ENCODE measurements around the gene ST3GAL3. TPM values are rescaled to one million over a fixed set of nuclear protein-coding genes. Genes with fewer than 3 reads are reported as not detected.

ST3GAL3 gene
- polyA plus RNA-seq, 2 of the 4 experiments (the other 2 are of a cell fraction): 2.5 to 4.0 TPM

- ATAC-seq: no peak
- ChIA-PET CTCF (interaction anchor here (1.3 kb wide), 1 partner anchor 65 kb away, joined by 3 read pairs; no protein-coding TSS in a partner anchor), POLR2A (no interaction called here)
- Histone ChIP-seq H3K27ac (no peak overlapping the region), H3K4me1 (peaks cover 20% of the 10 kb centered on the region), H3K4me2 (no peak overlapping the region), H3K9me3 (no peaks in the 10 kb centered on the region), H3K4me3 (no peak overlapping the region)
- 94% methylated on average over 1 of the region's 1 CpG for WGBS (ENCODE audit: missing lambda C conversion rate)
- no peak for FAIRE-seq
- TF ChIP-seq ZNF302 (CRISPR knock-in tag; IDR thresholded peaks at IDR 0.05) (no peak), JUNB (IDR thresholded peaks at IDR 0.05) (no peak)
- TF ChIP-seq, protein P1, sequence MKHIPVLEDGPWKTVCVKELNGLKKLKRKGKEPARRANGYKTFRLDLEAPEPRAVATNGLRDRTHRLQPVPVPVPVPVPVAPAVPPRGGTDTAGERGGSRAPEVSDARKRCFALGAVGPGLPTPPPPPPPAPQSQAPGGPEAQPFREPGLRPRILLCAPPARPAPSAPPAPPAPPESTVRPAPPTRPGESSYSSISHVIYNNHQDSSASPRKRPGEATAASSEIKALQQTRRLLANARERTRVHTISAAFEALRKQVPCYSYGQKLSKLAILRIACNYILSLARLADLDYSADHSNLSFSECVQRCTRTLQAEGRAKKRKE (CRISPR knock-in tag; IDR thresholded peaks at IDR 0.05; ENCODE audit: low read depth): no peak
- DNase-seq (ENCODE audit: low read depth in 1 of 2, low spot score in 1 of 2): no peak
These were observed 121.2 kb downstream of the ST3GAL3 start for GRCh38 chr1:43828574-43828973.

DNA sequence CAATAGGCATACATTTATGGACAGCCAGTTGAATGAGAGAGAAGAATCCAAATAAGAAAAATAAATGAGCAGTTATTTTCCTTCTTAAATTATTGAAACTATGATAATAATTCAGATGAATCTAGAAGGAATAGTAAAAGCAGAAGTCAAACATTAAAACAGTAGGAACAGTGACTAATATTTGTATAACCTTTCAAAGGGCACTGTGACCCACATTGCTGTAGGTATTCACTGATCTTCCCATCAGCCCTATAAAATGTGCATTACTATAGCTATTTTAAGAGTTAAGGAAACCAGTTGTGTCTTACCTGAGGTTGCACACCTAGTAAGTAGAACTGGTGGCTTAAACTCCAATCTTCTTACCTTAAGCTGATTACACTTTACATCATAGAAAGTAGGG lies 123.5 kb downstream of the ST3GAL3 start:
- TF ChIP-seq FOXS1 (CRISPR knock-in tag; IDR thresholded peaks at IDR 0.05): no peak
- no peak for TF ChIP-seq ZNF302 (CRISPR knock-in tag; IDR thresholded peaks at IDR 0.05)
- TF ChIP-seq FOSB (CRISPR knock-in tag; IDR thresholded peaks at IDR 0.05): no peak
- no peak for TF ChIP-seq FOSL2 (IDR thresholded peaks at IDR 0.05)
- no peak for TF ChIP-seq FOSL2 (CRISPR knock-in tag; IDR thresholded peaks at IDR 0.05)
- TF ChIP-seq, protein P2, sequence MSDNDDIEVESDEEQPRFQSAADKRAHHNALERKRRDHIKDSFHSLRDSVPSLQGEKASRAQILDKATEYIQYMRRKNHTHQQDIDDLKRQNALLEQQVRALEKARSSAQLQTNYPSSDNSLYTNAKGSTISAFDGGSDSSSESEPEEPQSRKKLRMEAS (IDR thresholded peaks at IDR 0.05): no peak
- TF ChIP-seq ESRRA (IDR thresholded peaks at IDR 0.05; ENCODE audit: borderline replicate concordance, low read length): no peak
- no peak for TF ChIP-seq EP300 (IDR thresholded peaks at IDR 0.05)
- TF ChIP-seq JUNB (IDR thresholded peaks at IDR 0.05): no peak
- TF ChIP-seq PHF8 (IDR thresholded peaks at IDR 0.05; ENCODE audit: borderline replicate concordance, low read depth): no peak
- TF ChIP-seq BHLHE40 (IDR thresholded peaks at IDR 0.05; ENCODE audit: low read depth, low read length): no peak
- no peak for TF ChIP-seq ZFP36 (IDR thresholded peaks at IDR 0.05; ENCODE audit: borderline replicate concordance, partially characterized antibody)
- Histone ChIP-seq H3K4me1 (peaks cover 24% of the 10 kb centered on the region), H3K4me3 (no peak overlapping the region), H3K27ac (peak overlapping the region in 1 of 2 experiments; percentile 50; a peak in 2 of 6 replicates), H3K4me2 (peak overlapping the region; percentile 54), H3K9me3 (no peaks in the 10 kb centered on the region)
- no peak for ATAC-seq
- ChIA-PET POLR2A (no interaction called here), CTCF (no interaction called here)
- no peak for DNase-seq (ENCODE audit: low read depth in 1 of 2, low spot score in 1 of 2)
- FAIRE-seq: no peak

DNA sequence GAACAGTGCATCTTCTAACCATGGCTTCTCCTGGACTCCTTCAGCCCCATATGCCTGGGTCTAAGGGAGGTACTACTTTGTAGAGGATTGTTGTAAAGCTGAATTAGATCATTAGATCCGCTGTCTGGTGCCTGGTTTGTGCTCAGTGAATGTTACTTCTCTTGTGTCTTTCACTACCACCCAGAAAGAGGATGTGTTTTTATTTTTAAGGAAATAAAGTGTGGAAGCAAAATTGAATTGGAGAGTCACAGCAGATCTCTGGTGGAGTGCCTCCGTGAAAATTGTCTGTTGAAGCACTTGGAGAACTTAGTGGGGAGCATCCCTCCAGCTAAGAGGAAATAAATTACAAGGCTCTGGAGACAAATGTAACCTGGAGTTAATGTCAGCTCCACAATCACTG lies 124.5 kb downstream of the ST3GAL3 start:
- DNase-seq (ENCODE audit: low read depth in 1 of 2, low spot score in 1 of 2) (no peak), FAIRE-seq (no peak), ATAC-seq (no peak)
- Histone ChIP-seq H3K4me2 (no peak overlapping the region), H3K4me1 (peaks cover 34% of the 10 kb centered on the region), H3K9me3 (no peaks in the 10 kb centered on the region), H3K27ac (no peak overlapping the region), H3K4me3 (no peak overlapping the region)
- ChIA-PET CTCF (interaction anchor here (0.9 kb wide), 1 partner anchor 84 kb away, joined by 3 read pairs; no protein-coding TSS in a partner anchor), POLR2A (no interaction called here)
- TF ChIP-seq CBX8 (IDR thresholded peaks at IDR 0.05) (no peak), CEBPB (IDR thresholded peaks at IDR 0.05) (no peak), HOXB5 (CRISPR knock-in tag; IDR thresholded peaks at IDR 0.05) (no peak), SREBF2 (IDR thresholded peaks at IDR 0.05) (no peak), KDM5A (IDR thresholded peaks at IDR 0.05) (no peak), KDM1A (IDR thresholded peaks at IDR 0.05; ENCODE audit: low read depth) (no peak), HDAC2 (IDR thresholded peaks at IDR 0.05) (no peak), BCL3 (IDR thresholded peaks at IDR 0.05) (no peak), TP53 (CRISPR knock-in tag; IDR thresholded peaks at IDR 0.05) (no peak), MAZ (IDR thresholded peaks at IDR 0.05; ENCODE audit: borderline replicate concordance, low read depth, low read length) (no peak), NFE2L2 (conservative IDR thresholded peaks at IDR 0.05; ENCODE audit: low read length) (no peak), JUNB (IDR thresholded peaks at IDR 0.05) (no peak), HEYL (CRISPR knock-in tag; IDR thresholded peaks at IDR 0.05) (no peak), CBX2 (IDR thresholded peaks at IDR 0.05; ENCODE audit: borderline replicate concordance, low read depth) (no peak), FOSB (CRISPR knock-in tag; IDR thresholded peaks at IDR 0.05) (no peak)
- TF ChIP-seq, protein P3, sequence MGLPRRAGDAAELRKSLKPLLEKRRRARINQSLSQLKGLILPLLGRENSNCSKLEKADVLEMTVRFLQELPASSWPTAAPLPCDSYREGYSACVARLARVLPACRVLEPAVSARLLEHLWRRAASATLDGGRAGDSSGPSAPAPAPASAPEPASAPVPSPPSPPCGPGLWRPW (IDR thresholded peaks at IDR 0.05): no peak
- TF ChIP-seq, protein P4, sequence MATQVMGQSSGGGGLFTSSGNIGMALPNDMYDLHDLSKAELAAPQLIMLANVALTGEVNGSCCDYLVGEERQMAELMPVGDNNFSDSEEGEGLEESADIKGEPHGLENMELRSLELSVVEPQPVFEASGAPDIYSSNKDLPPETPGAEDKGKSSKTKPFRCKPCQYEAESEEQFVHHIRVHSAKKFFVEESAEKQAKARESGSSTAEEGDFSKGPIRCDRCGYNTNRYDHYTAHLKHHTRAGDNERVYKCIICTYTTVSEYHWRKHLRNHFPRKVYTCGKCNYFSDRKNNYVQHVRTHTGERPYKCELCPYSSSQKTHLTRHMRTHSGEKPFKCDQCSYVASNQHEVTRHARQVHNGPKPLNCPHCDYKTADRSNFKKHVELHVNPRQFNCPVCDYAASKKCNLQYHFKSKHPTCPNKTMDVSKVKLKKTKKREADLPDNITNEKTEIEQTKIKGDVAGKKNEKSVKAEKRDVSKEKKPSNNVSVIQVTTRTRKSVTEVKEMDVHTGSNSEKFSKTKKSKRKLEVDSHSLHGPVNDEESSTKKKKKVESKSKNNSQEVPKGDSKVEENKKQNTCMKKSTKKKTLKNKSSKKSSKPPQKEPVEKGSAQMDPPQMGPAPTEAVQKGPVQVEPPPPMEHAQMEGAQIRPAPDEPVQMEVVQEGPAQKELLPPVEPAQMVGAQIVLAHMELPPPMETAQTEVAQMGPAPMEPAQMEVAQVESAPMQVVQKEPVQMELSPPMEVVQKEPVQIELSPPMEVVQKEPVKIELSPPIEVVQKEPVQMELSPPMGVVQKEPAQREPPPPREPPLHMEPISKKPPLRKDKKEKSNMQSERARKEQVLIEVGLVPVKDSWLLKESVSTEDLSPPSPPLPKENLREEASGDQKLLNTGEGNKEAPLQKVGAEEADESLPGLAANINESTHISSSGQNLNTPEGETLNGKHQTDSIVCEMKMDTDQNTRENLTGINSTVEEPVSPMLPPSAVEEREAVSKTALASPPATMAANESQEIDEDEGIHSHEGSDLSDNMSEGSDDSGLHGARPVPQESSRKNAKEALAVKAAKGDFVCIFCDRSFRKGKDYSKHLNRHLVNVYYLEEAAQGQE (IDR thresholded peaks at IDR 0.05): no peak
- TF ChIP-seq, protein P2 (IDR thresholded peaks at IDR 0.05): no peak
- TF ChIP-seq, protein P5, sequence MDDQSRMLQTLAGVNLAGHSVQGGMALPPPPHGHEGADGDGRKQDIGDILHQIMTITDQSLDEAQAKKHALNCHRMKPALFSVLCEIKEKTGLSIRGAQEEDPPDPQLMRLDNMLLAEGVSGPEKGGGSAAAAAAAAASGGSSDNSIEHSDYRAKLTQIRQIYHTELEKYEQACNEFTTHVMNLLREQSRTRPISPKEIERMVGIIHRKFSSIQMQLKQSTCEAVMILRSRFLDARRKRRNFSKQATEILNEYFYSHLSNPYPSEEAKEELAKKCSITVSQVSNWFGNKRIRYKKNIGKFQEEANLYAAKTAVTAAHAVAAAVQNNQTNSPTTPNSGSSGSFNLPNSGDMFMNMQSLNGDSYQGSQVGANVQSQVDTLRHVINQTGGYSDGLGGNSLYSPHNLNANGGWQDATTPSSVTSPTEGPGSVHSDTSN (IDR thresholded peaks at IDR 0.05): no peak
- 98% methylated on average over 2 of the region's 2 CpGs for WGBS (ENCODE audit: missing lambda C conversion rate)
